ENCODE measurements around the gene PBX4.

DNA sequence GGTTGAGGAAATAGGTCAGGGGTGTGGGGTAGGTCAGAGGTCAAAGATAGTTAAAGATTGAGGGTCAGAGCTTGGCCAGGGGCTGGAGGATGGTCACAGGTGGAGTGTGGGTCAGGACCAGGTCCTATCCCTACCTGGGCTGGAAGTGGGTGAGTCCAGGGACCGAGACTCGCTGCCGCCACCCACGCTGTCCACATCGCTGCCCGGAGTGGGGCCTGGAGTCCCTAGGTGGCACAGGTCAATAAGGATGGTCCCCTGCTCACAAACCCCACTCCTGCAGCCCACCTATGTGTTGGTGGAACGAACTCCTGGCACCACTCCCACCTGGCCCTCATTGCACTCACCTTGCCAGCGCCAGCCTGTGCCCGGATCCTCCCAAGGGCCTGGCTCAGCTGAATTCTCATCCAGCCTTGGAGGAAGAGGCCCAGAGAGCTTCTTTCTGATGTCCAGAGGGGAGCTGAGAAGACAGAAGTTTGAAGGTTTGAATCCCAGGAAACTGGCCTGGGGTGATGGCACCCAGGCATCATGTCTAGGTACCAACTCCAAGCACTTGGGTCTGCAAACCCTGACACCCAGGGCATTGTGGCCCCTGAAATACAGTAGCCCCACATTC lies 18.2 kb upstream of the PBX4 start:
- TF ChIP-seq, protein P1, sequence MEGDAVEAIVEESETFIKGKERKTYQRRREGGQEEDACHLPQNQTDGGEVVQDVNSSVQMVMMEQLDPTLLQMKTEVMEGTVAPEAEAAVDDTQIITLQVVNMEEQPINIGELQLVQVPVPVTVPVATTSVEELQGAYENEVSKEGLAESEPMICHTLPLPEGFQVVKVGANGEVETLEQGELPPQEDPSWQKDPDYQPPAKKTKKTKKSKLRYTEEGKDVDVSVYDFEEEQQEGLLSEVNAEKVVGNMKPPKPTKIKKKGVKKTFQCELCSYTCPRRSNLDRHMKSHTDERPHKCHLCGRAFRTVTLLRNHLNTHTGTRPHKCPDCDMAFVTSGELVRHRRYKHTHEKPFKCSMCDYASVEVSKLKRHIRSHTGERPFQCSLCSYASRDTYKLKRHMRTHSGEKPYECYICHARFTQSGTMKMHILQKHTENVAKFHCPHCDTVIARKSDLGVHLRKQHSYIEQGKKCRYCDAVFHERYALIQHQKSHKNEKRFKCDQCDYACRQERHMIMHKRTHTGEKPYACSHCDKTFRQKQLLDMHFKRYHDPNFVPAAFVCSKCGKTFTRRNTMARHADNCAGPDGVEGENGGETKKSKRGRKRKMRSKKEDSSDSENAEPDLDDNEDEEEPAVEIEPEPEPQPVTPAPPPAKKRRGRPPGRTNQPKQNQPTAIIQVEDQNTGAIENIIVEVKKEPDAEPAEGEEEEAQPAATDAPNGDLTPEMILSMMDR (IDR thresholded peaks at IDR 0.05): no peak
- TF ChIP-seq POLR2A (IDR thresholded peaks at IDR 0.05): no peak
